Measurements from ENCODE around the gene BLOC1S4.
A peak's percentile ranks its signal among the peaks of the same experiment; 100 is the strongest.
"Not testable (repeated sequence)": the region's sequence is repeated elsewhere in the genome, so short reads cannot be mapped to it uniquely, and the experiment has no call there.

The BLOC1S4 gene

GRCh38 chr4:6754481-6755087, 38.6 kb downstream of the BLOC1S4 start:
- H3K27ac ChIP-seq: no peak overlapping the region
- no peak for DNase-seq (ENCODE audit: low read depth, low spot score)

- no peak overlapping the region for H3K27ac ChIP-seq
- DNase-seq (ENCODE audit: low read depth, low spot score): no peak
Measured at GRCh38 chr4:6755088-6755753, 39.2 kb downstream of the BLOC1S4 start.

GRCh38 chr4:6756345-6756744, 40.4 kb downstream of the BLOC1S4 start:
- not testable (repeated sequence) for DNase-seq (ENCODE audit: low read depth, low spot score); H3K27ac ChIP-seq

GRCh38 chr4:6758728-6759127, 42.8 kb downstream of the BLOC1S4 start:
- H3K27ac ChIP-seq: no peak overlapping the region
- no peak for DNase-seq (ENCODE audit: low read depth, low spot score)

- no peak for DNase-seq (ENCODE audit: low read depth, low spot score)
- no peak overlapping the region for H3K27ac ChIP-seq
Measured at GRCh38 chr4:6760865-6761264, 44.9 kb downstream of the BLOC1S4 start.

GRCh38 chr4:6761649-6762615, 46.0 kb downstream of the BLOC1S4 start:
- no peak for DNase-seq (ENCODE audit: low read depth, low spot score)
- H3K27ac ChIP-seq: no peak overlapping the region

- DNase-seq (ENCODE audit: low read depth, low spot score): peak; percentile 86
- H3K27ac ChIP-seq: peak overlapping the region; percentile 54
Measured at GRCh38 chr4:6763330-6763851, 47.4 kb downstream of the BLOC1S4 start.

GRCh38 chr4:6764976-6765620, 49.1 kb downstream of the BLOC1S4 start:
- no peak for DNase-seq (ENCODE audit: low read depth, low spot score)
- no peak overlapping the region for H3K27ac ChIP-seq

- no peak for DNase-seq (ENCODE audit: low read depth, low spot score)
- no peak overlapping the region for H3K27ac ChIP-seq
Measured at GRCh38 chr4:6765703-6766102, 49.7 kb downstream of the BLOC1S4 start.
